HCT116 (cell line): Measurements from ENCODE around the gene TMEM143. TPM values are rescaled to one million over a fixed set of nuclear protein-coding genes. Genes with fewer than 3 reads are reported as not detected.
A peak's percentile ranks its signal among the peaks of the same experiment; 100 is the strongest.

ENCODE experiments used
- ATAC-seq: fragments of 200-7000 bp; cut with Tn5 transposase; 2 replicates; pipeline ENCODE4 v1.9.1; 2020; ENCODE audit warnings: mild to moderate bottlenecking, moderate library complexity
- BruUV-seq: library from RNA; stranded (reverse); fragments of 400-500 nt; replicated peaks from 2 replicates; lab custom pipeline; 2021; lab: Mats Ljungman, UMichigan
- CTCF ChIA-PET: fragments of 300-600 bp; sonication (Branson Sonifier 250); formaldehyde crosslinking; loops from one replicate; lab custom pipeline; 2021; ENCODE audit warnings: antibody characterized with exemption; lab: Charles Lee
- POLR2A ChIA-PET: fragments of 300-600, 350-600 bp; sonication (Branson Sonifier 250); formaldehyde crosslinking; loops from one replicate; lab custom pipeline; 2021; ENCODE audit warnings: antibody characterized with exemption; lab: Charles Lee
- RAD21 ChIA-PET, 2 experiments: fragments of 300-600 bp; sonication (Branson Sonifier 250); formaldehyde crosslinking; loops; one replicate each; lab custom pipeline; 2023; ENCODE audit warnings: low total read pairs in 2 of 2; ENCODE audit not compliant: uncharacterized antibody in 2 of 2, unreplicated experiment in 2 of 2, low non-redundant PET in 1 of 2; lab: Charles Lee
- DNase-seq: peaks from one replicate; pipeline ENCODE4 v3.0.0-alpha.2; 2010; ENCODE audit warnings: low read depth, low spot score
- H2AFZ ChIP-seq: fragments of 200-600 bp; shearing (Covaris generic), sonication (generic); 2 replicates; pipeline ENCODE4 v1.6.1; 2017; ENCODE audit warnings: low read depth, mixed run types, mixed read lengths, antibody characterized with exemption, low read length; ENCODE audit not compliant: poor library complexity, severe bottlenecking
- H3K27ac ChIP-seq: 2 replicates; pipeline ENCODE4 v1.5.1; 2012; ENCODE audit warnings: low read depth, low read length
- H3K27me3 ChIP-seq: fragments of 200-600 bp; sonication (generic); 2 replicates; pipeline ENCODE4 v1.6.1; 2016; ENCODE audit warnings: mixed run types, low read length, mixed read lengths; ENCODE audit not compliant: insufficient read depth
- H3K36me3 ChIP-seq, 2 experiments: fragments of 200-500 bp in 1 of 2; fragments of 200-600 bp in 1 of 2; sonication (Bioruptor generic) in 1 of 2; sonication (generic) in 1 of 2; 2 replicates each; pipeline versions ENCODE4 v1.5.1 to v1.6.1; 2014 to 2016; ENCODE audit warnings: low read length in 2 of 2, inconsistent platforms in 1 of 2, mixed read lengths in 1 of 2, mixed run types in 1 of 2; ENCODE audit not compliant: insufficient read depth in 2 of 2, control insufficient read depth in 1 of 2
- H3K4me1 ChIP-seq, 2 experiments: fragments of 200-600 bp in 1 of 2; sonication (generic) in 1 of 2; 2 replicates each; pipeline versions ENCODE4 v1.5.1 to v1.6.1; 2012 to 2017; ENCODE audit warnings: low read length in 2 of 2, inconsistent platforms in 1 of 2, mild to moderate bottlenecking in 1 of 2, mixed read lengths in 1 of 2, mixed run types in 1 of 2, moderate library complexity in 1 of 2; ENCODE audit not compliant: insufficient read depth in 2 of 2, control insufficient read depth in 1 of 2
- H3K4me2 ChIP-seq: fragments of 200-600 bp; sonication (generic); 2 replicates; pipeline ENCODE4 v1.6.1; 2017; ENCODE audit warnings: mixed run types, low read length, mixed read lengths
- H3K4me3 ChIP-seq, 2 experiments: fragments of 200-600 bp in 1 of 2; sonication (generic) in 1 of 2; replicated peaks in 1 of 2; 2 replicates each; pipeline ENCODE4 v1.5.1; 2011 to 2016; ENCODE audit warnings: low read length in 2 of 2, control low read depth in 1 of 2, low read depth in 1 of 2, mild to moderate bottlenecking in 1 of 2, mixed read lengths in 1 of 2, mixed run types in 1 of 2
- H3K79me2 ChIP-seq: fragments of 200-600 bp; sonication (generic); 2 replicates; pipeline ENCODE4 v1.6.1; 2017; ENCODE audit warnings: mild to moderate bottlenecking, mixed run types, low read length, moderate library complexity, mixed read lengths; ENCODE audit not compliant: insufficient read depth
- H3K9ac ChIP-seq: fragments of 200-600 bp; sonication (generic); 2 replicates; pipeline ENCODE4 v1.6.1; 2016; ENCODE audit warnings: low read length, mixed read lengths
- H3K9me2 ChIP-seq: fragments of 200-600 bp; sonication (generic), shearing (Covaris generic); 2 replicates; pipeline ENCODE4 v1.6.1; 2017; ENCODE audit warnings: mixed run types, mild to moderate bottlenecking, moderate library complexity; ENCODE audit not compliant: insufficient read depth
- H3K9me3 ChIP-seq, 2 experiments: fragments of 200-500 bp in 1 of 2; fragments of 200-600 bp in 1 of 2; sonication (Bioruptor generic) in 1 of 2; sonication (generic) in 1 of 2; 2 replicates each; pipeline ENCODE4 v1.6.1; 2014 to 2017; ENCODE audit warnings: low read length in 2 of 2, mixed read lengths in 2 of 2, inconsistent platforms in 1 of 2, low read depth in 1 of 2, mild to moderate bottlenecking in 1 of 2, mixed run types in 1 of 2, moderate library complexity in 1 of 2; ENCODE audit not compliant: control insufficient read depth in 1 of 2, insufficient read depth in 1 of 2
- H4K20me1 ChIP-seq: fragments of 200-600 bp; sonication (generic), shearing (Covaris generic); 2 replicates; pipeline ENCODE4 v1.6.1; 2017; ENCODE audit warnings: mixed run types, mild to moderate bottlenecking, moderate library complexity; ENCODE audit not compliant: insufficient read depth
- CBX3 ChIP-seq: IDR thresholded peaks from 2 replicates; pipeline ENCODE4 v1.6.1; 2012; ENCODE audit warnings: low read depth
- CTCF ChIP-seq, 3 experiments: fragments of 200-600 bp in 1 of 3; sonication (generic) in 1 of 3; IDR thresholded peaks in 2 of 3; conservative IDR thresholded peaks in 1 of 3; 2 replicates each; pipeline ENCODE4 v1.5.1; 2012 to 2017; ENCODE audit warnings: low read depth in 2 of 3, low read length in 2 of 3, antibody characterized with exemption in 1 of 3, borderline replicate concordance in 1 of 3, control low read depth in 1 of 3, mild to moderate bottlenecking in 1 of 3, mixed read lengths in 1 of 3, mixed run types in 1 of 3, moderate library complexity in 1 of 3; ENCODE audit not compliant: insufficient read depth in 1 of 3
- ELF1 ChIP-seq: IDR thresholded peaks from 2 replicates; pipeline ENCODE4 v1.6.1; 2012; ENCODE audit warnings: low read depth, borderline replicate concordance
- EZH2phosphoT487 ChIP-seq: fragments of 200-600 bp; IDR thresholded peaks from 2 replicates; pipeline ENCODE4 v1.6.1; 2018; ENCODE audit warnings: antibody characterized with exemption, borderline replicate concordance
- FOSL1 ChIP-seq: IDR thresholded peaks from 2 replicates; pipeline ENCODE4 v1.6.1; 2012; ENCODE audit warnings: low read depth
- MAX ChIP-seq: IDR thresholded peaks from 2 replicates; pipeline ENCODE4 v1.6.1; 2012
- POLR2A ChIP-seq: IDR thresholded peaks from 2 replicates; pipeline ENCODE4 v1.7.0; 2011; ENCODE audit warnings: borderline replicate concordance; ENCODE audit not compliant: insufficient read depth, insufficient read length; ENCODE audit errors: extremely low read depth
- POLR2AphosphoS5 ChIP-seq: IDR thresholded peaks from 2 replicates; pipeline ENCODE4 v1.6.1; 2011; ENCODE audit warnings: mild to moderate bottlenecking, low read depth, low read length, moderate library complexity
- REST ChIP-seq: IDR thresholded peaks from 2 replicates; pipeline ENCODE4 v1.6.1; 2012; ENCODE audit warnings: low read depth
- SRF ChIP-seq: IDR thresholded peaks from 2 replicates; pipeline ENCODE4 v1.6.1; 2012; ENCODE audit warnings: low read depth
- ZFX ChIP-seq: fragments of 450-650 bp; IDR thresholded peaks from 2 replicates; pipeline ENCODE4 v1.6.1; 2017
- ZNF274 ChIP-seq: fragments of 200-500 bp; sonication (Bioruptor generic); IDR thresholded peaks from 2 replicates; pipeline ENCODE4 v1.6.1; 2014; ENCODE audit warnings: mild to moderate bottlenecking, low read depth, low read length, inconsistent platforms
- intact Hi-C: fragments of 100-400 bp; cut with micrococcal nuclease; formaldehyde crosslinking; loops from 2 replicates; pipeline ENCODE4 v1.10.0; 2022
- total RNA-seq: library from RNA; stranded (reverse); gene quantifications from one replicate; pipeline ENCODE4 v1.2.1, GENCODE V29; 2021; ENCODE audit not compliant: unreplicated experiment

Gene TMEM143
- total RNA-seq, 1 experiment from 2014 or later, result 13.2 TPM

- TF ChIP-seq ZFX (0 out of 2 replicates have a peak, but pooled peaks have one; percentile 16), POLR2AphosphoS5 (peak; percentile 81), ZNF274 (no peak)
Observed at GRCh38 chr19:48333467-48334384, 30.0 kb downstream of the TMEM143 start (continued).

GRCh38 chr19:48332662-48333466, 30.9 kb downstream of the TMEM143 start:
- peak overlapping the region; percentile 43 for H2AFZ ChIP-seq
- ChIA-PET RAD21 (interaction anchor here (0.6 to 3.5 kb wide), 9 partner anchors 8 to 66 kb away, joined by 3 to 54 read pairs (median 5); partner anchors contain the start of gene EMP3 (in 1 of the 2)), CTCF (interaction anchor here (0.7 to 4.4 kb wide), 17 partner anchors 8 to 256 kb away, joined by 3 to 158 read pairs (median 6); partner anchors contain the start of genes EMP3, KDELR1, SYNGR4 and TMEM143), POLR2A (interaction anchor here (0.6 to 2.7 kb wide), 10 partner anchors 8 to 286 kb away, joined by 3 to 53 read pairs (median 4); partner anchors contain the start of genes EMP3, RPL18, SPHK2 and SYNGR4)
- no peaks in the 10 kb centered on the region for H3K27me3 ChIP-seq
- H3K79me2 ChIP-seq, result 0 out of 2 replicates have a peak, but pooled peaks cover under 1% of the 10 kb centered on the region
- intact Hi-C loops, result loop anchor here (1.0 to 2.0 kb wide), 4 partner anchors 8 to 66 kb away; partner anchors contain the start of gene EMP3
- H3K9me3 ChIP-seq, result no peaks in the 10 kb centered on the region
- H4K20me1 ChIP-seq, result no peaks in the 10 kb centered on the region
- no peaks in the 10 kb centered on the region for H3K9me2 ChIP-seq
- peaks cover 0 to 4% of the 10 kb centered on the region in 2 experiments; a peak in 1 of 4 replicates for H3K36me3 ChIP-seq
- ATAC-seq (peak; percentile 79), DNase-seq (peak; percentile 100)
- peak overlapping the region; percentile 97 for H3K4me2 ChIP-seq
- H3K27ac ChIP-seq, result peak overlapping the region; percentile 75
- H3K4me3 ChIP-seq, result peak overlapping the region; percentile 56 to 63
- peak overlapping the region; percentile 70 for H3K9ac ChIP-seq
- no TSS peak for BruUV-seq
- H3K4me1 ChIP-seq, result peaks cover 12 to 38% of the 10 kb centered on the region in 2 experiments
- no peak for TF ChIP-seq EZH2phosphoT487
- TF ChIP-seq POLR2AphosphoS5, result peak; percentile 54; the same call in 1 of the 2 replicates
- TF ChIP-seq REST, result no peak
- TF ChIP-seq ELF1, result no peak
- TF ChIP-seq SRF, result no peak
- TF ChIP-seq POLR2A, result no peak
- no peak for TF ChIP-seq CBX3
- TF ChIP-seq MAX, result peak; percentile 62; the same call in 1 of the 2 replicates
- TF ChIP-seq CTCF (IDR thresholded peaks at IDR 0.05 in 2 of 3, conservative IDR thresholded peaks at IDR 0.05 in 1 of 3; ENCODE audit: borderline replicate concordance in 1 of 3, insufficient read depth in 1 of 3, low read depth in 2 of 3, low read length in 2 of 3), result no peak
- no peak for TF ChIP-seq FOSL1
